Cardiac fibroblast (primary cell): ENCODE measurements around the gene GGA3.
"Not testable (repeated sequence)": the region's sequence is repeated elsewhere in the genome, so short reads cannot be mapped to it uniquely, and the experiment has no call there.

Experiments
- DNase-seq, 2 donors: peaks; one replicate each; pipeline versions ENCODE4 v3.0.0 to v3.0.0-alpha.2; 2010; ENCODE audit warnings: low read depth in 2 of 2
- H3K4me3 ChIP-seq, 2 donors: replicated peaks in 1 of 2; 1 replicate in 1 of 2; 2 replicates in 1 of 2; pipeline ENCODE4 v1.5.1; 2011; ENCODE audit warnings: low read depth in 2 of 2, low read length in 2 of 2, mild to moderate bottlenecking in 2 of 2, moderate library complexity in 1 of 2
- CTCF ChIP-seq: IDR thresholded peaks from one replicate; pipeline ENCODE4 v1.5.1; 2011; ENCODE audit warnings: low read depth, mild to moderate bottlenecking, low read length, inconsistent platforms

GGA3 gene

GRCh38 chr17:75267153-75267410 lies 5.7 kb upstream of the GGA3 start:
- no peak for DNase-seq
- H3K4me3 ChIP-seq: no peak overlapping the region
- TF ChIP-seq CTCF: no peak

GRCh38 chr17:75266316-75267152 lies 5.1 kb upstream of the GGA3 start:
- no peak overlapping the region for H3K4me3 ChIP-seq
- TF ChIP-seq CTCF: no peak
- no peak for DNase-seq

- H3K4me3 ChIP-seq: no peak overlapping the region
- DNase-seq: no peak
- no peak for TF ChIP-seq CTCF
Measured at GRCh38 chr17:75265614-75266315, 4.4 kb upstream of the GGA3 start.

GRCh38 chr17:75263055-75263454 lies 1.6 kb upstream of the GGA3 start:
- no peak for TF ChIP-seq CTCF
- no peak for DNase-seq
- H3K4me3 ChIP-seq: no peak overlapping the region

GRCh38 chr17:75262112-75262606 lies 753 bp upstream of the GGA3 start:
- no peak for DNase-seq
- peak overlapping the region; percentile 94 to 95 for H3K4me3 ChIP-seq
- TF ChIP-seq CTCF: no peak

- no peak for TF ChIP-seq CTCF
- peak in 1 of 2 donors; percentile 48 for DNase-seq
Measured at GRCh38 chr17:75260641-75261335, 618 bp downstream of the GGA3 start.

GRCh38 chr17:75257228-75257627 lies 4.2 kb downstream of the GGA3 start:
- not testable (repeated sequence) for DNase-seq, H3K4me3 ChIP-seq

More at GRCh38 chr17:75260641-75261335, 618 bp downstream of the GGA3 start:
- H3K4me3 ChIP-seq: peak overlapping the region; percentile 94 to 95

GRCh38 chr17:75255954-75256698 lies 5.3 kb downstream of the GGA3 start:
- DNase-seq, H3K4me3 ChIP-seq: not testable (repeated sequence)
